ENCODE measurements around the gene CPLX3. TPM values are rescaled to one million over a fixed set of nuclear protein-coding genes. Genes with fewer than 3 reads are reported as not detected.
A peak's percentile ranks its signal among the peaks of the same experiment; 100 is the strongest.

Gene CPLX3
- polyA plus RNA-seq, 1 donor from 2014 or later: 0.27 TPM

DNA sequence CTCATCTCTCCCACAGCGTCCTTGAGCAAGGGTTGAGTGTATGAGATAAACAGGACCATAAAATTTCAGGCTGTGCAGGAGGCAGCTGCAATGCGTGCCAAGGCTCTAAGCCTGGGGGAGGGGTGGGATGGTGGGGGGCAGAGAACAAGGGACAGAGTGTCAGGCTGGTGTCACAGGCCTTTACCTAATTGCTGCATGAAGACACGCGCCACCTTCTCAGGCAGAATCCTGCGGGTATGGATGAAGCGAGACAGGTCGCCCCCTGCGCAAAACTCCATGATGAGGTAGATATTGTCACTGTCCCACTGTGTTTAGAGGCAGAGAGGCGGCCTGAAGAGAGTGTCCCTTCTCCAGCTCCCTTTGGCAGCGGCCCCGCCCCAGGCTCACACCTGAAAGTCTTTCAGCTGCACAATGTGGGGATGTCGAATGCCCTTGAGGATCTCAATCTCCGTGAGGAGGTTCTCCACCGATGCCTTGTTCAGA, 15.5 kb downstream of the CPLX3 start:
- Histone ChIP-seq H3F3A (ENCODE audit: insufficient read depth, low read length, poor library complexity, severe bottlenecking) (no peaks in the 10 kb centered on the region), H3K4me3 (ENCODE audit: low read length) (peak overlapping the region; percentile 99), H3K27me3 (ENCODE audit: insufficient read depth, low read depth, low read length) (no peaks in the 10 kb centered on the region), H3K9ac (ENCODE audit: low read length) (peak overlapping the region; percentile 81), H3K36me3 (ENCODE audit: insufficient read depth, low read length) (no peaks in the 10 kb centered on the region), H4K20me1 (ENCODE audit: insufficient read depth) (no peaks in the 10 kb centered on the region), H2AFZ (ENCODE audit: low read depth, low read length) (peak overlapping the region; percentile 81), H3K79me2 (replicated peaks; ENCODE audit: insufficient read depth, low read length) (no peaks in the 10 kb centered on the region), H3K4me2 (ENCODE audit: low read length) (peak overlapping the region; percentile 25), H3K27ac (ENCODE audit: low read length) (no peak overlapping the region), H3K9me3 (ENCODE audit: low read length) (no peaks in the 10 kb centered on the region), H3K9me2 (ENCODE audit: insufficient read depth, low read length) (no peaks in the 10 kb centered on the region)
- TF ChIP-seq RAD21 (conservative IDR thresholded peaks at IDR 0.05) (no peak), TAF1 (IDR thresholded peaks at IDR 0.05; ENCODE audit: low read depth) (no peak)

- H3K9me3 ChIP-seq (ENCODE audit: low read length): no peaks in the 10 kb centered on the region
- no peaks in the 10 kb centered on the region for H4K20me1 ChIP-seq (ENCODE audit: insufficient read depth)
- peak within 1 kb of the TSS; percentile 71 for H3K27ac ChIP-seq (ENCODE audit: low read length)
- H3K4me2 ChIP-seq (ENCODE audit: low read length): peak within 1 kb of the TSS; percentile 52
- no peaks in the 10 kb centered on the region for H3K36me3 ChIP-seq (ENCODE audit: insufficient read depth, low read length)
- peak within 1 kb of the TSS; percentile 99 for H3K4me3 ChIP-seq (ENCODE audit: low read length)
- no peaks in the 10 kb centered on the region for H3K79me2 ChIP-seq (replicated peaks; ENCODE audit: insufficient read depth, low read length)
- H2AFZ ChIP-seq (ENCODE audit: low read depth, low read length): peak within 1 kb of the TSS; percentile 81
- peak within 1 kb of the TSS; percentile 81 for H3K9ac ChIP-seq (ENCODE audit: low read length)
- TF ChIP-seq EZH2 (IDR thresholded peaks at IDR 0.05; ENCODE audit: borderline replicate concordance, insufficient read depth, low read length, poor library complexity, severe bottlenecking): no peak
- TF ChIP-seq SMC3 (conservative IDR thresholded peaks at IDR 0.05; ENCODE audit: poor library complexity): peak; percentile 68
- TF ChIP-seq RAD21 (conservative IDR thresholded peaks at IDR 0.05): peak; percentile 67
- TF ChIP-seq REST (IDR thresholded peaks at IDR 0.05; ENCODE audit: borderline replicate concordance): peak; percentile 68
- peak; percentile 62 for TF ChIP-seq EP300 (conservative IDR thresholded peaks at IDR 0.05; ENCODE audit: poor library complexity, severe bottlenecking)
- peak; percentile 63 for TF ChIP-seq TAF1 (IDR thresholded peaks at IDR 0.05; ENCODE audit: low read depth)
- TF ChIP-seq POLR2AphosphoS5 (IDR thresholded peaks at IDR 0.05): peak; percentile 59
- peak; percentile 97 for TF ChIP-seq CTCF (IDR thresholded peaks at IDR 0.05; ENCODE audit: poor library complexity, severe bottlenecking)
- peak; percentile 94 for TF ChIP-seq MXI1 (conservative IDR thresholded peaks at IDR 0.05; ENCODE audit: poor library complexity, severe bottlenecking)
- H3K9me2 ChIP-seq (ENCODE audit: insufficient read depth, low read length): no peaks in the 10 kb centered on the region
- no peaks in the 10 kb centered on the region for H3F3A ChIP-seq (ENCODE audit: insufficient read depth, low read length, poor library complexity, severe bottlenecking)
- H3K27me3 ChIP-seq (ENCODE audit: insufficient read depth, low read depth, low read length): no peaks in the 10 kb centered on the region
These were observed 16.4 kb downstream of the CPLX3 start, which contains the start of gene ULK3 for GRCh38 chr15:74842581-74843444. ULK3 (minus strand) TSS chr15:74843156; CDS start chr15:74843105, 51 bp downstream.
